Keratinocyte (primary cell): Measurements from ENCODE around the gene EXOC3. TPM values are rescaled to one million over a fixed set of nuclear protein-coding genes. Genes with fewer than 3 reads are reported as not detected.
"Not testable (repeated sequence)": the region's sequence is repeated elsewhere in the genome, so short reads cannot be mapped to it uniquely, and the experiment has no call there.

Experiments
- DNase-seq: peaks from one replicate; pipeline ENCODE4 v3.0.0-alpha.2; 2011; ENCODE audit warnings: low read depth, missing footprints, low spot score
- FAIRE-seq: peaks from 2 replicates; lab custom pipeline; 2011; peaks lifted over from hg19 to GRCh38; lab: Jason Lieb, UNC
- H2AFZ ChIP-seq: 2 replicates; pipeline ENCODE4 v1.6.0; 2012; ENCODE audit warnings: low read length, control low read depth, inconsistent platforms; ENCODE audit not compliant: control insufficient read depth
- H3K27ac ChIP-seq: 2 replicates; pipeline ENCODE4 v1.5.1; 2011; ENCODE audit warnings: low read length; ENCODE audit not compliant: control insufficient read depth, insufficient read depth
- H3K27me3 ChIP-seq: 3 replicates; pipeline ENCODE4 v1.6.0; 2011; ENCODE audit warnings: low read length; ENCODE audit not compliant: control insufficient read depth, insufficient read depth; ENCODE audit errors: extremely low read depth
- H3K36me3 ChIP-seq, 2 experiments: 2 replicates in 1 of 2; 3 replicates in 1 of 2; pipeline ENCODE4 v1.5.1; 2011; ENCODE audit warnings: low read length in 2 of 2, mild to moderate bottlenecking in 1 of 2; ENCODE audit not compliant: control insufficient read depth in 2 of 2, insufficient read depth in 2 of 2; ENCODE audit errors: extremely low read depth in 1 of 2
- H3K4me1 ChIP-seq: 3 replicates; pipeline ENCODE4 v1.5.1; 2011; ENCODE audit warnings: low read length; ENCODE audit not compliant: control insufficient read depth, insufficient read depth; ENCODE audit errors: extremely low read depth
- H3K4me2 ChIP-seq: 3 replicates; pipeline ENCODE4 v1.6.0; 2011; ENCODE audit warnings: low read depth, low read length; ENCODE audit not compliant: control insufficient read depth, insufficient read depth; ENCODE audit errors: extremely low read depth
- H3K4me3 ChIP-seq, 3 experiments: fragments of 200-600 bp in 1 of 3; sonication (generic) in 1 of 3; 2 replicates in 2 of 3; 3 replicates in 1 of 3; pipeline ENCODE4 v1.5.1; 2011 to 2016; ENCODE audit warnings: low read length in 3 of 3, mild to moderate bottlenecking in 3 of 3, control low read depth in 2 of 3, inconsistent platforms in 1 of 3, low read depth in 1 of 3, mixed read lengths in 1 of 3, mixed run types in 1 of 3, moderate library complexity in 1 of 3; ENCODE audit not compliant: control insufficient read depth in 2 of 3, insufficient read depth in 2 of 3; ENCODE audit errors: extremely low read depth in 1 of 3
- H3K79me2 ChIP-seq: 2 replicates; pipeline ENCODE4 v1.6.0; 2012; ENCODE audit warnings: low read length; ENCODE audit not compliant: control insufficient read depth, insufficient read depth
- H3K9ac ChIP-seq: 3 replicates; pipeline ENCODE4 v1.6.0; 2011; ENCODE audit warnings: low read length; ENCODE audit not compliant: control insufficient read depth, insufficient read depth; ENCODE audit errors: extremely low read depth
- H3K9me1 ChIP-seq: 3 replicates; pipeline ENCODE4 v1.6.0; 2011; ENCODE audit warnings: low read length; ENCODE audit not compliant: control insufficient read depth, insufficient read depth; ENCODE audit errors: extremely low read depth
- H3K9me3 ChIP-seq: 2 replicates; pipeline ENCODE4 v1.5.1; 2012; ENCODE audit warnings: low read depth, low read length; ENCODE audit not compliant: control insufficient read depth
- H4K20me1 ChIP-seq: 3 replicates; pipeline ENCODE4 v1.6.0; 2011; ENCODE audit warnings: low read length; ENCODE audit not compliant: control insufficient read depth, insufficient read depth; ENCODE audit errors: extremely low read depth
- CTCF ChIP-seq, 3 experiments: IDR thresholded peaks in 1 of 3; conservative IDR thresholded peaks in 1 of 3; optimal IDR thresholded peaks in 1 of 3; 2 replicates in 2 of 3; 3 replicates in 1 of 3; pipeline versions ENCODE3 to v1.5.1; 2011; ENCODE audit warnings: low read length in 3 of 3, mild to moderate bottlenecking in 3 of 3, moderate library complexity in 2 of 3, control low read depth in 1 of 3, inconsistent platforms in 1 of 3; ENCODE audit not compliant: insufficient read depth in 2 of 3; ENCODE audit errors: extremely low read depth in 1 of 3
- EZH2 ChIP-seq: IDR thresholded peaks from one replicate; pipeline ENCODE4 v1.6.1; 2012; ENCODE audit warnings: inconsistent platforms, mild to moderate bottlenecking, low read length, moderate library complexity
- dilution Hi-C: fragments of 300-500 bp; cut with MboI; formaldehyde crosslinking; loops from one replicate; pipeline ENCODE4 v1.7.0; 2020; ENCODE audit warnings: low sequenced_read_pairs; ENCODE audit not compliant: extremely low pct_ligation_motif_present
- polyA plus RNA-seq, 5 experiments: library from polyadenylated mRNA; depleted of rRNA in 3 of 5; stranded (reverse) in 3 of 5; stranded (forward) in 1 of 5; unstranded in 1 of 5; fragments of >200 nt; gene quantifications; 1 replicate in 1 of 5; 2 replicates in 3 of 5; 3 replicates in 1 of 5; pipeline versions ENCODE4 v1.2.1 to v1.2.3, GENCODE V29; 2011 to 2012; ENCODE audit warnings: missing spikeins in 2 of 5, low read depth in 1 of 5, low replicate concordance in 1 of 5

Gene EXOC3
- polyA plus RNA-seq, 1 donor (not counting 4 experiments of a cell fraction or from before 2014, with no cell fraction given) = 14.2 TPM

GRCh38 chr5:395921-396530, 47.0 kb upstream of the EXOC3 start:
- Histone ChIP-seq H3K9me1 (no peaks in the 10 kb centered on the region), H3K27ac (no peak overlapping the region), H3K36me3 (no peaks in the 10 kb centered on the region), H3K27me3 (peaks cover 29% of the 10 kb centered on the region), H4K20me1 (no peaks in the 10 kb centered on the region), H3K79me2 (no peaks in the 10 kb centered on the region), H3K4me1 (peaks cover 6% of the 10 kb centered on the region), H3K4me2 (no peak overlapping the region), H2AFZ (no peak overlapping the region), H3K4me3 (no peak overlapping the region), H3K9ac (no peak overlapping the region), H3K9me3 (no peaks in the 10 kb centered on the region)
- dilution Hi-C loops = no loop called here
- FAIRE-seq = no peak
- no peak for DNase-seq
- TF ChIP-seq EZH2 (no peak), CTCF (optimal IDR thresholded peaks at IDR 0.05 in 1 of 3, IDR thresholded peaks at IDR 0.05 in 1 of 3, conservative IDR thresholded peaks at IDR 0.05 in 1 of 3; ENCODE audit: extremely low read depth in 1 of 3, insufficient read depth in 2 of 3, low read length in 3 of 3) (no peak)

- dilution Hi-C loops = no loop called here
- H3K9me1 ChIP-seq = no peaks in the 10 kb centered on the region
- DNase-seq (no peak), FAIRE-seq (no peak)
- peaks cover 6% of the 10 kb centered on the region for H3K4me1 ChIP-seq
- H3K27ac ChIP-seq = no peak overlapping the region
- no peak overlapping the region for H2AFZ ChIP-seq
- TF ChIP-seq EZH2 (no peak), CTCF (optimal IDR thresholded peaks at IDR 0.05 in 1 of 3, IDR thresholded peaks at IDR 0.05 in 1 of 3, conservative IDR thresholded peaks at IDR 0.05 in 1 of 3; ENCODE audit: extremely low read depth in 1 of 3, insufficient read depth in 2 of 3, low read length in 3 of 3) (no peak)
- H3K9ac ChIP-seq = no peak overlapping the region
- H3K27me3 ChIP-seq = peaks cover 29% of the 10 kb centered on the region
- H3K9me3 ChIP-seq = no peaks in the 10 kb centered on the region
- no peaks in the 10 kb centered on the region for H4K20me1 ChIP-seq
- no peaks in the 10 kb centered on the region for H3K36me3 ChIP-seq
- H3K79me2 ChIP-seq = no peaks in the 10 kb centered on the region
- H3K4me3 ChIP-seq = no peak overlapping the region
- H3K4me2 ChIP-seq = no peak overlapping the region
Observed at GRCh38 chr5:396531-396961, 46.4 kb upstream of the EXOC3 start.

GRCh38 chr5:398141-398474, 44.9 kb upstream of the EXOC3 start:
- H3K9ac ChIP-seq, H3K4me1 ChIP-seq, H3K27ac ChIP-seq: not testable (repeated sequence)

More at GRCh38 chr5:398141-398474, 44.9 kb upstream of the EXOC3 start:
- H4K20me1 ChIP-seq, H3K4me3 ChIP-seq, H3K9me1 ChIP-seq, H3K36me3 ChIP-seq, H2AFZ ChIP-seq, DNase-seq, H3K9me3 ChIP-seq, FAIRE-seq, H3K4me2 ChIP-seq, H3K79me2 ChIP-seq, dilution Hi-C loops: not testable (repeated sequence)
- peaks cover 24% of the 10 kb centered on the region for H3K27me3 ChIP-seq
